Measurements from ENCODE around the gene BTBD10. TPM values are rescaled to one million over a fixed set of nuclear protein-coding genes. Genes with fewer than 3 reads are reported as not detected.

BTBD10 gene
- total RNA-seq, 2 donors from 2014 or later = 12.1 to 15.9 TPM

GRCh38 chr11:13338019-13338426 lies 125.0 kb downstream of the BTBD10 start:
- DNase-seq (no peak), ATAC-seq (no peak)
- no peaks in the 10 kb centered on the region for H3K27me3 Mint-ChIP-seq
- H3K36me3 Mint-ChIP-seq (ENCODE audit: low read depth) = no peaks in the 10 kb centered on the region
- H3K4me3 Mint-ChIP-seq = peak overlapping the region; percentile 59
- peaks cover 66% of the 10 kb centered on the region for H3K4me1 Mint-ChIP-seq
- peak overlapping the region; percentile 94 for H3K27ac Mint-ChIP-seq
- no peaks in the 10 kb centered on the region for H3K9me3 ChIP-seq (ENCODE audit: control insufficient read depth, low read length, poor library complexity, severe bottlenecking)

Other genes with a start within 250 kb of the BTBD10 start
- gene BMAL1, start 185.4 kb downstream of the BTBD10 start, total RNA-seq = 100 to 1,000 TPM; 143 to 144 TPM
- not detected for gene PTH, start 32.8 kb upstream of the BTBD10 start, total RNA-seq
- 10 to 100 TPM; 33.7 to 44.5 TPM for gene FAR1, start 205.4 kb upstream of the BTBD10 start, total RNA-seq